HCT116 (cell line): ENCODE data around the gene RACGAP1. TPM values are rescaled to one million over a fixed set of nuclear protein-coding genes. Genes with fewer than 3 reads are reported as not detected.

Experiments
- ATAC-seq: fragments of 200-7000 bp; cut with Tn5 transposase; 2 replicates; pipeline ENCODE4 v1.9.1; 2020; ENCODE audit warnings: mild to moderate bottlenecking, moderate library complexity
- BruUV-seq: library from RNA; stranded (reverse); fragments of 400-500 nt; replicated peaks from 2 replicates; lab custom pipeline; 2021; lab: Mats Ljungman, UMichigan
- CTCF ChIA-PET: fragments of 300-600 bp; sonication (Branson Sonifier 250); formaldehyde crosslinking; loops from one replicate; lab custom pipeline; 2021; ENCODE audit warnings: antibody characterized with exemption; lab: Charles Lee
- POLR2A ChIA-PET: fragments of 300-600, 350-600 bp; sonication (Branson Sonifier 250); formaldehyde crosslinking; loops from one replicate; lab custom pipeline; 2021; ENCODE audit warnings: antibody characterized with exemption; lab: Charles Lee
- RAD21 ChIA-PET, 2 experiments: fragments of 300-600 bp; sonication (Branson Sonifier 250); formaldehyde crosslinking; loops; one replicate each; lab custom pipeline; 2023; ENCODE audit warnings: low total read pairs in 2 of 2; ENCODE audit not compliant: uncharacterized antibody in 2 of 2, unreplicated experiment in 2 of 2, low non-redundant PET in 1 of 2; lab: Charles Lee
- DNase-seq: peaks from one replicate; pipeline ENCODE4 v3.0.0-alpha.2; 2010; ENCODE audit warnings: low read depth, low spot score
- H2AFZ ChIP-seq: fragments of 200-600 bp; shearing (Covaris generic), sonication (generic); 2 replicates; pipeline ENCODE4 v1.6.1; 2017; ENCODE audit warnings: low read depth, mixed run types, mixed read lengths, antibody characterized with exemption, low read length; ENCODE audit not compliant: poor library complexity, severe bottlenecking
- H3K27ac ChIP-seq: 2 replicates; pipeline ENCODE4 v1.5.1; 2012; ENCODE audit warnings: low read depth, low read length
- H3K27me3 ChIP-seq: fragments of 200-600 bp; sonication (generic); 2 replicates; pipeline ENCODE4 v1.6.1; 2016; ENCODE audit warnings: mixed run types, low read length, mixed read lengths; ENCODE audit not compliant: insufficient read depth
- H3K36me3 ChIP-seq, 2 experiments: fragments of 200-500 bp in 1 of 2; fragments of 200-600 bp in 1 of 2; sonication (Bioruptor generic) in 1 of 2; sonication (generic) in 1 of 2; 2 replicates each; pipeline versions ENCODE4 v1.5.1 to v1.6.1; 2014 to 2016; ENCODE audit warnings: low read length in 2 of 2, inconsistent platforms in 1 of 2, mixed read lengths in 1 of 2, mixed run types in 1 of 2; ENCODE audit not compliant: insufficient read depth in 2 of 2, control insufficient read depth in 1 of 2
- H3K4me1 ChIP-seq, 2 experiments: fragments of 200-600 bp in 1 of 2; sonication (generic) in 1 of 2; 2 replicates each; pipeline versions ENCODE4 v1.5.1 to v1.6.1; 2012 to 2017; ENCODE audit warnings: low read length in 2 of 2, inconsistent platforms in 1 of 2, mild to moderate bottlenecking in 1 of 2, mixed read lengths in 1 of 2, mixed run types in 1 of 2, moderate library complexity in 1 of 2; ENCODE audit not compliant: insufficient read depth in 2 of 2, control insufficient read depth in 1 of 2
- H3K4me2 ChIP-seq: fragments of 200-600 bp; sonication (generic); 2 replicates; pipeline ENCODE4 v1.6.1; 2017; ENCODE audit warnings: mixed run types, low read length, mixed read lengths
- H3K4me3 ChIP-seq, 2 experiments: fragments of 200-600 bp in 1 of 2; sonication (generic) in 1 of 2; replicated peaks in 1 of 2; 2 replicates each; pipeline ENCODE4 v1.5.1; 2011 to 2016; ENCODE audit warnings: low read length in 2 of 2, control low read depth in 1 of 2, low read depth in 1 of 2, mild to moderate bottlenecking in 1 of 2, mixed read lengths in 1 of 2, mixed run types in 1 of 2
- H3K79me2 ChIP-seq: fragments of 200-600 bp; sonication (generic); 2 replicates; pipeline ENCODE4 v1.6.1; 2017; ENCODE audit warnings: mild to moderate bottlenecking, mixed run types, low read length, moderate library complexity, mixed read lengths; ENCODE audit not compliant: insufficient read depth
- H3K9ac ChIP-seq: fragments of 200-600 bp; sonication (generic); 2 replicates; pipeline ENCODE4 v1.6.1; 2016; ENCODE audit warnings: low read length, mixed read lengths
- H3K9me2 ChIP-seq: fragments of 200-600 bp; sonication (generic), shearing (Covaris generic); 2 replicates; pipeline ENCODE4 v1.6.1; 2017; ENCODE audit warnings: mixed run types, mild to moderate bottlenecking, moderate library complexity; ENCODE audit not compliant: insufficient read depth
- H3K9me3 ChIP-seq, 2 experiments: fragments of 200-500 bp in 1 of 2; fragments of 200-600 bp in 1 of 2; sonication (Bioruptor generic) in 1 of 2; sonication (generic) in 1 of 2; 2 replicates each; pipeline ENCODE4 v1.6.1; 2014 to 2017; ENCODE audit warnings: low read length in 2 of 2, mixed read lengths in 2 of 2, inconsistent platforms in 1 of 2, low read depth in 1 of 2, mild to moderate bottlenecking in 1 of 2, mixed run types in 1 of 2, moderate library complexity in 1 of 2; ENCODE audit not compliant: control insufficient read depth in 1 of 2, insufficient read depth in 1 of 2
- H4K20me1 ChIP-seq: fragments of 200-600 bp; sonication (generic), shearing (Covaris generic); 2 replicates; pipeline ENCODE4 v1.6.1; 2017; ENCODE audit warnings: mixed run types, mild to moderate bottlenecking, moderate library complexity; ENCODE audit not compliant: insufficient read depth
- CBX3 ChIP-seq: IDR thresholded peaks from 2 replicates; pipeline ENCODE4 v1.6.1; 2012; ENCODE audit warnings: low read depth
- CEBPB ChIP-seq: IDR thresholded peaks from 2 replicates; pipeline ENCODE4 v1.6.1; 2012; ENCODE audit warnings: low read depth
- EZH2 ChIP-seq: fragments of 200-600 bp; sonication (generic); IDR thresholded peaks from 2 replicates; pipeline ENCODE4 v1.6.1; 2017; ENCODE audit warnings: antibody characterized with exemption, mixed run types
- EZH2phosphoT487 ChIP-seq: fragments of 200-600 bp; IDR thresholded peaks from 2 replicates; pipeline ENCODE4 v1.6.1; 2018; ENCODE audit warnings: antibody characterized with exemption, borderline replicate concordance
- FOSL1 ChIP-seq: IDR thresholded peaks from 2 replicates; pipeline ENCODE4 v1.6.1; 2012; ENCODE audit warnings: low read depth
- JUND ChIP-seq: IDR thresholded peaks from 2 replicates; pipeline ENCODE4 v1.6.1; 2012
- POLR2AphosphoS5 ChIP-seq: IDR thresholded peaks from 2 replicates; pipeline ENCODE4 v1.6.1; 2011; ENCODE audit warnings: mild to moderate bottlenecking, low read depth, low read length, moderate library complexity
- RAD21 ChIP-seq: IDR thresholded peaks from 2 replicates; pipeline ENCODE4 v1.6.1; 2012; ENCODE audit warnings: low read depth, mild to moderate bottlenecking
- SIN3A ChIP-seq: IDR thresholded peaks from 2 replicates; pipeline ENCODE4 v1.6.1; 2012; ENCODE audit warnings: low read depth
- SP1 ChIP-seq: IDR thresholded peaks from 2 replicates; pipeline ENCODE4 v1.6.1; 2012; ENCODE audit warnings: low read depth
- SRF ChIP-seq: IDR thresholded peaks from 2 replicates; pipeline ENCODE4 v1.6.1; 2012; ENCODE audit warnings: low read depth
- TCF7L2 ChIP-seq: IDR thresholded peaks from 2 replicates; pipeline ENCODE4 v1.7.0; 2011; ENCODE audit warnings: borderline replicate concordance, inconsistent platforms; ENCODE audit not compliant: insufficient read depth, insufficient read length; ENCODE audit errors: extremely low read depth
- YY1 ChIP-seq: IDR thresholded peaks from 2 replicates; pipeline ENCODE4 v1.6.1; 2011; ENCODE audit warnings: low read length, low read depth, moderate library complexity, mild to moderate bottlenecking; ENCODE audit not compliant: insufficient replicate concordance; ENCODE audit errors: extremely low read depth
- ZBTB33 ChIP-seq: IDR thresholded peaks from 2 replicates; pipeline ENCODE4 v1.6.1; 2011; ENCODE audit warnings: mild to moderate bottlenecking, low read length, moderate library complexity; ENCODE audit not compliant: insufficient replicate concordance; ENCODE audit errors: extremely low read depth
- ZFX ChIP-seq: fragments of 450-650 bp; IDR thresholded peaks from 2 replicates; pipeline ENCODE4 v1.6.1; 2017
- ZNF274 ChIP-seq: fragments of 200-500 bp; sonication (Bioruptor generic); IDR thresholded peaks from 2 replicates; pipeline ENCODE4 v1.6.1; 2014; ENCODE audit warnings: mild to moderate bottlenecking, low read depth, low read length, inconsistent platforms
- intact Hi-C: fragments of 100-400 bp; cut with micrococcal nuclease; formaldehyde crosslinking; loops from 2 replicates; pipeline ENCODE4 v1.10.0; 2022
- total RNA-seq: library from RNA; stranded (reverse); gene quantifications from one replicate; pipeline ENCODE4 v1.2.1, GENCODE V29; 2021; ENCODE audit not compliant: unreplicated experiment
- TF ChIP-seq, protein P1 (sequence below): IDR thresholded peaks from 2 replicates; pipeline ENCODE4 v1.6.1; 2012; ENCODE audit warnings: low read depth
- TF ChIP-seq, protein P2 (sequence below), 3 experiments: fragments of 200-600 bp in 1 of 3; sonication (generic) in 1 of 3; IDR thresholded peaks in 2 of 3; conservative IDR thresholded peaks in 1 of 3; 2 replicates each; pipeline ENCODE4 v1.5.1; 2012 to 2017; ENCODE audit warnings: low read depth in 2 of 3, low read length in 2 of 3, antibody characterized with exemption in 1 of 3, borderline replicate concordance in 1 of 3, control low read depth in 1 of 3, mild to moderate bottlenecking in 1 of 3, mixed read lengths in 1 of 3, mixed run types in 1 of 3, moderate library complexity in 1 of 3; ENCODE audit not compliant: insufficient read depth in 1 of 3

Gene RACGAP1
- total RNA-seq, 1 experiment from 2014 or later: 147 TPM

- no peak for DNase-seq
- Histone ChIP-seq H3K27me3 (0 out of 2 replicates have a peak, but pooled peaks cover 5% of the 10 kb centered on the region), H3K9me2 (no peaks in the 10 kb centered on the region), H2AFZ (no peak overlapping the region), H3K27ac (no peak overlapping the region), H3K4me1 (peaks cover 0 to 16% of the 10 kb centered on the region in 2 experiments; a peak in 2 of 4 replicates), H3K36me3 (no peaks in the 10 kb centered on the region), H3K4me2 (no peak overlapping the region), H4K20me1 (no peaks in the 10 kb centered on the region), H3K4me3 (no peak overlapping the region), H3K9me3 (no peaks in the 10 kb centered on the region), H3K79me2 (no peaks in the 10 kb centered on the region), H3K9ac (no peak overlapping the region)
- CTCF ChIA-PET: interaction anchor here (1.2 to 4.0 kb wide), 4 partner anchors 10 to 102 kb away, joined by 3 to 65 read pairs (median 38); no protein-coding TSS in a partner anchor
- intact Hi-C loops: loop anchor here (5.0 to 10.0 kb wide), 2 partner anchors 102 to 194 kb away; no protein-coding TSS in a partner anchor
- no peak for ATAC-seq
- no peak for TF ChIP-seq FOSL1
- no peak for TF ChIP-seq ZFX
- no peak for TF ChIP-seq CEBPB
- TF ChIP-seq CBX3: no peak
- no peak for TF ChIP-seq SIN3A
- TF ChIP-seq, protein P1, sequence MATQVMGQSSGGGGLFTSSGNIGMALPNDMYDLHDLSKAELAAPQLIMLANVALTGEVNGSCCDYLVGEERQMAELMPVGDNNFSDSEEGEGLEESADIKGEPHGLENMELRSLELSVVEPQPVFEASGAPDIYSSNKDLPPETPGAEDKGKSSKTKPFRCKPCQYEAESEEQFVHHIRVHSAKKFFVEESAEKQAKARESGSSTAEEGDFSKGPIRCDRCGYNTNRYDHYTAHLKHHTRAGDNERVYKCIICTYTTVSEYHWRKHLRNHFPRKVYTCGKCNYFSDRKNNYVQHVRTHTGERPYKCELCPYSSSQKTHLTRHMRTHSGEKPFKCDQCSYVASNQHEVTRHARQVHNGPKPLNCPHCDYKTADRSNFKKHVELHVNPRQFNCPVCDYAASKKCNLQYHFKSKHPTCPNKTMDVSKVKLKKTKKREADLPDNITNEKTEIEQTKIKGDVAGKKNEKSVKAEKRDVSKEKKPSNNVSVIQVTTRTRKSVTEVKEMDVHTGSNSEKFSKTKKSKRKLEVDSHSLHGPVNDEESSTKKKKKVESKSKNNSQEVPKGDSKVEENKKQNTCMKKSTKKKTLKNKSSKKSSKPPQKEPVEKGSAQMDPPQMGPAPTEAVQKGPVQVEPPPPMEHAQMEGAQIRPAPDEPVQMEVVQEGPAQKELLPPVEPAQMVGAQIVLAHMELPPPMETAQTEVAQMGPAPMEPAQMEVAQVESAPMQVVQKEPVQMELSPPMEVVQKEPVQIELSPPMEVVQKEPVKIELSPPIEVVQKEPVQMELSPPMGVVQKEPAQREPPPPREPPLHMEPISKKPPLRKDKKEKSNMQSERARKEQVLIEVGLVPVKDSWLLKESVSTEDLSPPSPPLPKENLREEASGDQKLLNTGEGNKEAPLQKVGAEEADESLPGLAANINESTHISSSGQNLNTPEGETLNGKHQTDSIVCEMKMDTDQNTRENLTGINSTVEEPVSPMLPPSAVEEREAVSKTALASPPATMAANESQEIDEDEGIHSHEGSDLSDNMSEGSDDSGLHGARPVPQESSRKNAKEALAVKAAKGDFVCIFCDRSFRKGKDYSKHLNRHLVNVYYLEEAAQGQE: no peak
- no peak for TF ChIP-seq ZNF274
- TF ChIP-seq TCF7L2: no peak
- TF ChIP-seq EZH2: no peak
- no peak for TF ChIP-seq EZH2phosphoT487
- TF ChIP-seq ZBTB33: no peak
- TF ChIP-seq RAD21: no peak
- TF ChIP-seq POLR2AphosphoS5: no peak
- no peak for TF ChIP-seq JUND
- TF ChIP-seq SP1: no peak
- TF ChIP-seq, protein P2, sequence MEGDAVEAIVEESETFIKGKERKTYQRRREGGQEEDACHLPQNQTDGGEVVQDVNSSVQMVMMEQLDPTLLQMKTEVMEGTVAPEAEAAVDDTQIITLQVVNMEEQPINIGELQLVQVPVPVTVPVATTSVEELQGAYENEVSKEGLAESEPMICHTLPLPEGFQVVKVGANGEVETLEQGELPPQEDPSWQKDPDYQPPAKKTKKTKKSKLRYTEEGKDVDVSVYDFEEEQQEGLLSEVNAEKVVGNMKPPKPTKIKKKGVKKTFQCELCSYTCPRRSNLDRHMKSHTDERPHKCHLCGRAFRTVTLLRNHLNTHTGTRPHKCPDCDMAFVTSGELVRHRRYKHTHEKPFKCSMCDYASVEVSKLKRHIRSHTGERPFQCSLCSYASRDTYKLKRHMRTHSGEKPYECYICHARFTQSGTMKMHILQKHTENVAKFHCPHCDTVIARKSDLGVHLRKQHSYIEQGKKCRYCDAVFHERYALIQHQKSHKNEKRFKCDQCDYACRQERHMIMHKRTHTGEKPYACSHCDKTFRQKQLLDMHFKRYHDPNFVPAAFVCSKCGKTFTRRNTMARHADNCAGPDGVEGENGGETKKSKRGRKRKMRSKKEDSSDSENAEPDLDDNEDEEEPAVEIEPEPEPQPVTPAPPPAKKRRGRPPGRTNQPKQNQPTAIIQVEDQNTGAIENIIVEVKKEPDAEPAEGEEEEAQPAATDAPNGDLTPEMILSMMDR (IDR thresholded peaks at IDR 0.05 in 2 of 3, conservative IDR thresholded peaks at IDR 0.05 in 1 of 3; ENCODE audit: borderline replicate concordance in 1 of 3, insufficient read depth in 1 of 3, low read depth in 2 of 3, low read length in 2 of 3): no peak
- no peak for TF ChIP-seq YY1
- TF ChIP-seq SRF: no peak
- no TSS peak for BruUV-seq
- RAD21 ChIA-PET: no interaction called here
- POLR2A ChIA-PET: no interaction called here
These were observed 56.3 kb downstream of the RACGAP1 start for GRCh38 chr12:49969027-49969426.
